SU-DHL-6 (cell line): ENCODE data around the gene KAZN.

Source experiments
- H2AFZ ChIP-seq: fragments of 200-600 bp; sonication (generic); 2 replicates; pipeline ENCODE4 v1.6.1; 2014; ENCODE audit warnings: low read depth, mild to moderate bottlenecking, moderate library complexity, mixed read lengths, antibody characterized with exemption, low read length; ENCODE audit not compliant: severe bottlenecking
- H3F3A ChIP-seq: fragments of 200-600 bp; shearing (Covaris generic); 2 replicates; pipeline ENCODE4 v1.6.0; 2016; ENCODE audit warnings: antibody characterized with exemption, mild to moderate bottlenecking; ENCODE audit not compliant: insufficient read depth
- H3K27ac ChIP-seq: fragments of 200-600 bp; sonication (generic); 2 replicates; pipeline ENCODE4 v1.5.1; 2016; ENCODE audit warnings: low read depth, mild to moderate bottlenecking, low read length, moderate library complexity, mixed read lengths
- H3K27me3 ChIP-seq: fragments of 200-600 bp; sonication (generic), shearing (Covaris generic); 2 replicates; pipeline ENCODE4 v1.6.0; 2014; ENCODE audit warnings: mild to moderate bottlenecking, low read length
- H3K36me3 ChIP-seq: fragments of 200-600 bp; sonication (generic); 2 replicates; pipeline ENCODE4 v1.6.1; 2014; ENCODE audit warnings: mild to moderate bottlenecking, low read length, mixed read lengths
- H3K4me2 ChIP-seq: fragments of 300-600, 200-600 bp; shearing (Covaris generic), sonication (generic); 2 replicates; pipeline ENCODE4 v1.6.0; 2014; ENCODE audit warnings: low read length, low read depth, mild to moderate bottlenecking; ENCODE audit not compliant: poor library complexity, severe bottlenecking
- H3K4me3 ChIP-seq: fragments of 200-600 bp; sonication (generic); 2 replicates; pipeline ENCODE4 v1.5.1; 2014; ENCODE audit warnings: antibody characterized with exemption, low read length, mild to moderate bottlenecking, mixed read lengths; ENCODE audit not compliant: insufficient read depth, poor library complexity, severe bottlenecking
- H3K79me2 ChIP-seq: fragments of 200-600 bp; sonication (generic); 2 replicates; pipeline ENCODE4 v1.6.1; 2014; ENCODE audit warnings: mild to moderate bottlenecking, low read length, moderate library complexity; ENCODE audit not compliant: insufficient read depth
- H3K9ac ChIP-seq: fragments of 200-600 bp; sonication (generic); 2 replicates; pipeline ENCODE4 v1.7.0; 2014; ENCODE audit warnings: mild to moderate bottlenecking, low read length
- H3K9me2 ChIP-seq: fragments of 200-600 bp; sonication (generic); replicated peaks from 2 replicates; pipeline ENCODE4 v1.6.1; 2014; ENCODE audit warnings: low read length; ENCODE audit not compliant: insufficient read depth
- H3K9me3 ChIP-seq: fragments of 200-600 bp; sonication (generic); 2 replicates; pipeline ENCODE4 v1.6.1; 2014; ENCODE audit warnings: low read length, mixed read lengths; ENCODE audit not compliant: insufficient read depth
- H4K20me1 ChIP-seq: fragments of 200-600 bp; sonication (generic); 2 replicates; pipeline ENCODE4 v1.6.1; 2014; ENCODE audit warnings: low read depth, mild to moderate bottlenecking, antibody characterized with exemption, low read length, moderate library complexity, mixed read lengths
- CTCF ChIP-seq: fragments of 200-600 bp; sonication (generic); IDR thresholded peaks from one replicate; pipeline ENCODE4 v1.5.1; 2017; ENCODE audit warnings: antibody characterized with exemption, mild to moderate bottlenecking, low read length, moderate library complexity; ENCODE audit not compliant: insufficient read depth, poor library complexity, severe bottlenecking
- EZH2phosphoT487 ChIP-seq: fragments of 200-600 bp; sonication (generic), shearing (Covaris generic); conservative IDR thresholded peaks from 2 replicates; pipeline ENCODE4 v1.6.1; 2018; ENCODE audit warnings: mild to moderate bottlenecking, antibody characterized with exemption, low read length, moderate library complexity, mixed read lengths

The KAZN gene

GRCh38 chr1:14851760-14852159 lies 253.3 kb downstream of the KAZN start:
- Histone ChIP-seq H2AFZ (no peak overlapping the region), H3K36me3 (no peaks in the 10 kb centered on the region), H3K9me3 (no peaks in the 10 kb centered on the region), H3K4me3 (no peak overlapping the region), H4K20me1 (no peaks in the 10 kb centered on the region), H3K27me3 (no peaks in the 10 kb centered on the region), H3F3A (no peaks in the 10 kb centered on the region), H3K4me2 (no peak overlapping the region), H3K79me2 (no peaks in the 10 kb centered on the region), H3K27ac (no peak overlapping the region), H3K9ac (no peak overlapping the region), H3K9me2 (no peaks in the 10 kb centered on the region)
- no peak for TF ChIP-seq CTCF
- TF ChIP-seq EZH2phosphoT487, result no peak

GRCh38 chr1:14852291-14852690 lies 253.8 kb downstream of the KAZN start:
- Histone ChIP-seq H3K4me2 (no peak overlapping the region), H4K20me1 (no peaks in the 10 kb centered on the region), H3K79me2 (no peaks in the 10 kb centered on the region), H3K27me3 (no peaks in the 10 kb centered on the region), H3K27ac (no peak overlapping the region), H3K36me3 (no peaks in the 10 kb centered on the region), H3K9me3 (no peaks in the 10 kb centered on the region), H2AFZ (no peak overlapping the region), H3K9me2 (no peaks in the 10 kb centered on the region), H3K4me3 (no peak overlapping the region), H3F3A (no peaks in the 10 kb centered on the region), H3K9ac (no peak overlapping the region)
- TF ChIP-seq CTCF (no peak), EZH2phosphoT487 (no peak)

- Histone ChIP-seq H3K36me3 (no peaks in the 10 kb centered on the region), H3K9me2 (no peaks in the 10 kb centered on the region), H3K4me3 (no peak overlapping the region), H3K27ac (no peak overlapping the region), H3F3A (no peaks in the 10 kb centered on the region), H3K4me2 (no peak overlapping the region), H2AFZ (no peak overlapping the region), H3K9me3 (no peaks in the 10 kb centered on the region), H3K9ac (no peak overlapping the region), H4K20me1 (no peaks in the 10 kb centered on the region), H3K27me3 (no peaks in the 10 kb centered on the region), H3K79me2 (no peaks in the 10 kb centered on the region)
- TF ChIP-seq CTCF (no peak), EZH2phosphoT487 (no peak)
Observed at GRCh38 chr1:14853518-14853917, 255.0 kb downstream of the KAZN start.

- H3K27me3 ChIP-seq, result no peaks in the 10 kb centered on the region
Observed at GRCh38 chr1:14855268-14855667, 256.8 kb downstream of the KAZN start.

More at GRCh38 chr1:14855268-14855667, 256.8 kb downstream of the KAZN start:
- no peak for TF ChIP-seq CTCF
- TF ChIP-seq EZH2phosphoT487, result no peak
- Histone ChIP-seq H3K9me2 (no peaks in the 10 kb centered on the region), H2AFZ (no peak overlapping the region), H3K79me2 (no peaks in the 10 kb centered on the region), H3K9me3 (no peaks in the 10 kb centered on the region), H3K4me3 (no peak overlapping the region), H3K4me2 (no peak overlapping the region), H3K27ac (no peak overlapping the region), H3K9ac (no peak overlapping the region), H3K36me3 (no peaks in the 10 kb centered on the region), H4K20me1 (no peaks in the 10 kb centered on the region), H3F3A (no peaks in the 10 kb centered on the region)
